ENCODE data around the gene PARP1. TPM values are rescaled to one million over a fixed set of nuclear protein-coding genes. Genes with fewer than 3 reads are reported as not detected.
"Not testable (repeated sequence)": the region's sequence is repeated elsewhere in the genome, so short reads cannot be mapped to it uniquely, and the experiment has no call there.

The PARP1 gene
- total RNA-seq, 6 experiments from 2014 or later: 62.5 to 95.6 (median 91.9) TPM

DNA sequence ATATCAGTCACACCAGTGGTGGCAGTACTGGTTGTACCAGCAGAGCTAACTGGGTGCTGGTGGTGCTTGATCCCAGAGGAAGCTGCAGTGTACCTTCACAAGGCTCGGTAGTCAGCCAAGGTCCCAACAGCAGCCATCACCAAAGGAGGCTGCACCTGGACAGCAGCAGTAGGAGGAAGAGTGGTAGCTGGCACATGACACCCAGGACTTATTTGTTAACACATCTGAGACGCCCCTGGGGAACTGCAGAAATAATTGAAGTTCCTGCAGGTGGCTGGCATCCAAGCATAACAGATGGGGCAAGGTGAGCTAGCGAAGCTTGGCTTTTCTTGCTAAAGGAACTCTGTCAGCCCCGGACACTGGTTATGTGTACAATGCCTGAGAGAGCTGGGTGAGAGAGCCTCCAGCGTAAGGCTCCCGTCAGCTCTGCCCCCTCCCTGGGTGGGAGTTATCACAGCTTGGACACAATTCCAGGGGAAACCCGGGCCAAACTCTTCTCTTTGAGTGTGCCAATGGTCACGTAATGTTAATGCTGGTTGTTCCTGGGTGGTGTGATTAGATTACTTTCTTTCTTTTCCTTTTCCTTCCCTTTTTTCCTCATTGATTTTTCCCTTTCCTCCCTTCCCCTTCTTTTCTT, 29.1 kb upstream of the PARP1 start:
- Mint-ChIP-seq H3K9me3 (no peaks in the 10 kb centered on the region), H3K4me1 (ENCODE audit: low read depth) (no peaks in the 10 kb centered on the region), H3K36me3 (ENCODE audit: low read depth) (no peaks in the 10 kb centered on the region), H3K27me3 (ENCODE audit: insufficient read depth) (peaks cover 30% of the 10 kb centered on the region), H3K4me3 (no peak overlapping the region), H3K27ac (no peak overlapping the region)
- TF ChIP-seq, protein P1, sequence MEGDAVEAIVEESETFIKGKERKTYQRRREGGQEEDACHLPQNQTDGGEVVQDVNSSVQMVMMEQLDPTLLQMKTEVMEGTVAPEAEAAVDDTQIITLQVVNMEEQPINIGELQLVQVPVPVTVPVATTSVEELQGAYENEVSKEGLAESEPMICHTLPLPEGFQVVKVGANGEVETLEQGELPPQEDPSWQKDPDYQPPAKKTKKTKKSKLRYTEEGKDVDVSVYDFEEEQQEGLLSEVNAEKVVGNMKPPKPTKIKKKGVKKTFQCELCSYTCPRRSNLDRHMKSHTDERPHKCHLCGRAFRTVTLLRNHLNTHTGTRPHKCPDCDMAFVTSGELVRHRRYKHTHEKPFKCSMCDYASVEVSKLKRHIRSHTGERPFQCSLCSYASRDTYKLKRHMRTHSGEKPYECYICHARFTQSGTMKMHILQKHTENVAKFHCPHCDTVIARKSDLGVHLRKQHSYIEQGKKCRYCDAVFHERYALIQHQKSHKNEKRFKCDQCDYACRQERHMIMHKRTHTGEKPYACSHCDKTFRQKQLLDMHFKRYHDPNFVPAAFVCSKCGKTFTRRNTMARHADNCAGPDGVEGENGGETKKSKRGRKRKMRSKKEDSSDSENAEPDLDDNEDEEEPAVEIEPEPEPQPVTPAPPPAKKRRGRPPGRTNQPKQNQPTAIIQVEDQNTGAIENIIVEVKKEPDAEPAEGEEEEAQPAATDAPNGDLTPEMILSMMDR (IDR thresholded peaks at IDR 0.05): no peak
- DNase-seq: no peak

- TF ChIP-seq, protein P1 (IDR thresholded peaks at IDR 0.05): no peak
- no peak for DNase-seq
- Mint-ChIP-seq H3K4me1 (ENCODE audit: low read depth) (no peaks in the 10 kb centered on the region), H3K9me3 (no peaks in the 10 kb centered on the region), H3K36me3 (ENCODE audit: low read depth) (no peaks in the 10 kb centered on the region), H3K27ac (no peak overlapping the region), H3K27me3 (ENCODE audit: insufficient read depth) (peaks cover 29% of the 10 kb centered on the region), H3K4me3 (no peak overlapping the region)
Observed at GRCh38 chr1:226436472-226436854, 28.6 kb upstream of the PARP1 start.

GRCh38 chr1:226433341-226433720, 25.4 kb upstream of the PARP1 start:
- TF ChIP-seq, protein P1 (IDR thresholded peaks at IDR 0.05): no peak
- no peak overlapping the region for H3K4me3 Mint-ChIP-seq
- no peaks in the 10 kb centered on the region for H3K9me3 Mint-ChIP-seq
- peaks cover 28% of the 10 kb centered on the region for H3K27me3 Mint-ChIP-seq (ENCODE audit: insufficient read depth)
- DNase-seq: no peak
- H3K36me3 Mint-ChIP-seq (ENCODE audit: low read depth): no peaks in the 10 kb centered on the region
- no peaks in the 10 kb centered on the region for H3K4me1 Mint-ChIP-seq (ENCODE audit: low read depth)
- H3K27ac Mint-ChIP-seq: no peak overlapping the region

- Mint-ChIP-seq H3K9me3 (no peaks in the 10 kb centered on the region), H3K27me3 (ENCODE audit: insufficient read depth) (peaks cover 27% of the 10 kb centered on the region), H3K27ac (no peak overlapping the region), H3K4me3 (no peak overlapping the region), H3K4me1 (ENCODE audit: low read depth) (no peaks in the 10 kb centered on the region), H3K36me3 (ENCODE audit: low read depth) (no peaks in the 10 kb centered on the region)
- no peak for DNase-seq
- TF ChIP-seq, protein P1 (IDR thresholded peaks at IDR 0.05): no peak
Observed at GRCh38 chr1:226432586-226433340, 24.9 kb upstream of the PARP1 start.

GRCh38 chr1:226431898-226432297, 24.0 kb upstream of the PARP1 start:
- peaks cover 30% of the 10 kb centered on the region for H3K27me3 Mint-ChIP-seq (ENCODE audit: insufficient read depth)
- not testable (repeated sequence) for H3K4me3 Mint-ChIP-seq; H3K36me3 Mint-ChIP-seq (ENCODE audit: low read depth); DNase-seq; H3K4me1 Mint-ChIP-seq (ENCODE audit: low read depth); H3K9me3 Mint-ChIP-seq; H3K27ac Mint-ChIP-seq
